AG04450 (cell line): ENCODE data around the gene EYA3. TPM values are rescaled to one million over a fixed set of nuclear protein-coding genes. Genes with fewer than 3 reads are reported as not detected.

Source experiments
- CTCF ChIA-PET: fragments of 300-600, 350-600 bp; formaldehyde crosslinking; extraction: SDS; loops from one replicate; lab custom pipeline; 2022; ENCODE audit warnings: antibody characterized with exemption, inconsistent platforms; lab: Charles Lee
- POLR2A ChIA-PET: fragments of 350-600 bp; formaldehyde crosslinking; extraction: SDS; loops from one replicate; lab custom pipeline; 2021; ENCODE audit warnings: antibody characterized with exemption, inconsistent platforms; lab: Yijun Ruan, JAX
- DNase-seq: peaks from one replicate; pipeline ENCODE4 v3.0.0-alpha.2; 2011; ENCODE audit warnings: low read depth, low spot score
- H3K27ac ChIP-seq: one replicate; pipeline ENCODE4 v1.5.1; 2012; ENCODE audit warnings: low read depth, low read length, control low read depth
- H3K27me3 ChIP-seq: one replicate; pipeline ENCODE4 v1.6.0; 2012; ENCODE audit warnings: low read length; ENCODE audit not compliant: control insufficient read depth, insufficient read depth
- H3K4me3 ChIP-seq: 2 replicates; pipeline ENCODE4 v1.5.1; 2011; ENCODE audit warnings: mild to moderate bottlenecking, low read depth, low read length, control low read depth
- H3K9me3 ChIP-seq: 2 replicates; pipeline ENCODE4 v1.5.1; 2012; ENCODE audit warnings: low read length; ENCODE audit not compliant: control insufficient read depth, insufficient read depth
- polyA plus RNA-seq: library from polyadenylated mRNA; depleted of rRNA; stranded (reverse); fragments of >200 nt; gene quantifications from 2 replicates; pipeline ENCODE4 v1.2.3, GENCODE V29; 2011
- TF ChIP-seq, protein P1 (sequence below): IDR thresholded peaks from 2 replicates; pipeline ENCODE4 v1.5.1; 2011; ENCODE audit warnings: low read depth, low read length, control low read depth, inconsistent platforms

EYA3 gene
- polyA plus RNA-seq, 1 experiment, result 17.0 TPM

DNA sequence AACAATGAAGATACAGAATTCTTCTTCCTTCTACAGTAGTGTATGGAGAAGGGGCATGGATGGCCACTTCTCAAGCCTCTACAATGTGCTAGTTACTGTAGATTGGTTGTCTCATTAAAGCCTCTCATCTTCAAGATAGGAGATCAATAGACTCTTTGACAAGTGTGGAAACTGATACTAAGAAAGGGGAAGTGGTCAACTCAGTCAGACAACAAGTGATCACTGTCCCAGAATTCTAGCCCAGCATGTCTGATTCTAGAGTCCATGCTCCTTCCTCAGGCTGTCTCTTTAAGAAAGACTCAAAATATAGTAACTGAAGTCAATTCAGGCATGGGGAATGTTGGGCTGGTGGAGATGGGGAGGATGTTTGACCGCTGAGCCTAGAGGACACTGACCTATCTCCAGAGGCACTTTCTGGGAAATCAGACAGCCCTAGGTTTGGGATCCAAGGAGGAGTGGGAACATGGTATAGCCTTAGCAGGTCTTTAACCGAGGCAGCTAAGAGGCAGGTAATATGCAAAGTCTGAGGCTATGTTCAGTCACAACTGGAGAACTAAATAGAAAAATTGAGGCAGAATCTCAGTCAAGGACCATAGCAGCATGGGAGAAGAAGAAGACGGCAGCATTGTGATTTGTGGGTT lies 39.3 kb upstream of the EYA3 start:
- TF ChIP-seq, protein P1, sequence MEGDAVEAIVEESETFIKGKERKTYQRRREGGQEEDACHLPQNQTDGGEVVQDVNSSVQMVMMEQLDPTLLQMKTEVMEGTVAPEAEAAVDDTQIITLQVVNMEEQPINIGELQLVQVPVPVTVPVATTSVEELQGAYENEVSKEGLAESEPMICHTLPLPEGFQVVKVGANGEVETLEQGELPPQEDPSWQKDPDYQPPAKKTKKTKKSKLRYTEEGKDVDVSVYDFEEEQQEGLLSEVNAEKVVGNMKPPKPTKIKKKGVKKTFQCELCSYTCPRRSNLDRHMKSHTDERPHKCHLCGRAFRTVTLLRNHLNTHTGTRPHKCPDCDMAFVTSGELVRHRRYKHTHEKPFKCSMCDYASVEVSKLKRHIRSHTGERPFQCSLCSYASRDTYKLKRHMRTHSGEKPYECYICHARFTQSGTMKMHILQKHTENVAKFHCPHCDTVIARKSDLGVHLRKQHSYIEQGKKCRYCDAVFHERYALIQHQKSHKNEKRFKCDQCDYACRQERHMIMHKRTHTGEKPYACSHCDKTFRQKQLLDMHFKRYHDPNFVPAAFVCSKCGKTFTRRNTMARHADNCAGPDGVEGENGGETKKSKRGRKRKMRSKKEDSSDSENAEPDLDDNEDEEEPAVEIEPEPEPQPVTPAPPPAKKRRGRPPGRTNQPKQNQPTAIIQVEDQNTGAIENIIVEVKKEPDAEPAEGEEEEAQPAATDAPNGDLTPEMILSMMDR, result no peak
- ChIA-PET POLR2A (no interaction called here), CTCF (no interaction called here)
- Histone ChIP-seq H3K27me3 (no peaks in the 10 kb centered on the region), H3K4me3 (no peak overlapping the region), H3K9me3 (no peaks in the 10 kb centered on the region), H3K27ac (no peak overlapping the region)
- no peak for DNase-seq

GRCh38 chr1:28126783-28127490 lies 38.5 kb upstream of the EYA3 start:
- ChIA-PET CTCF (interaction anchor here (1.1 kb wide), 1 partner anchor 82 kb away, joined by 3 read pairs; no protein-coding TSS in a partner anchor), POLR2A (no interaction called here)
- no peak overlapping the region for H3K4me3 ChIP-seq
- TF ChIP-seq, protein P1, result no peak
- H3K27ac ChIP-seq, result no peak overlapping the region
- DNase-seq, result no peak
- no peaks in the 10 kb centered on the region for H3K9me3 ChIP-seq
- no peaks in the 10 kb centered on the region for H3K27me3 ChIP-seq

DNA sequence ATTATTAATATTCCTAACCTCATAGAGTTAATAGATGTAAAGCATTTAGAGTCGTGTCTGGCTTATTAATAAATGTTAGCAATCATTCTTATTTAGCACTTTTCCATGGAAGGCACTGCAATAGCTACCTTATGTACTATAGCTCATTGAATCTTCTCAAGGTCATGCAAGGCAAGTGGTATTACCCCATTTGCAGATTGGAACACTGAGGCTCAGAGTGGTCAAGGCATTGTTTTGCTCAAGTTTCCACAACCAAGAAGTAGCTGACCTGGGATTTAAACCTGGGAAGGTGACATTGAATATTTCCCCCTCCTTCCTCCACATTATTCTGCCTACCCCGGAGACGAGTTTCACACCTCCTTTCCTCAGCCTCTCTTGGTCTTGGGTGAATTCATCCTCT lies 37.8 kb upstream of the EYA3 start:
- POLR2A ChIA-PET, result no interaction called here
- TF ChIP-seq, protein P1, result no peak
- CTCF ChIA-PET, result interaction anchor here (1.1 kb wide), 1 partner anchor 82 kb away, joined by 3 read pairs; no protein-coding TSS in a partner anchor

DNA sequence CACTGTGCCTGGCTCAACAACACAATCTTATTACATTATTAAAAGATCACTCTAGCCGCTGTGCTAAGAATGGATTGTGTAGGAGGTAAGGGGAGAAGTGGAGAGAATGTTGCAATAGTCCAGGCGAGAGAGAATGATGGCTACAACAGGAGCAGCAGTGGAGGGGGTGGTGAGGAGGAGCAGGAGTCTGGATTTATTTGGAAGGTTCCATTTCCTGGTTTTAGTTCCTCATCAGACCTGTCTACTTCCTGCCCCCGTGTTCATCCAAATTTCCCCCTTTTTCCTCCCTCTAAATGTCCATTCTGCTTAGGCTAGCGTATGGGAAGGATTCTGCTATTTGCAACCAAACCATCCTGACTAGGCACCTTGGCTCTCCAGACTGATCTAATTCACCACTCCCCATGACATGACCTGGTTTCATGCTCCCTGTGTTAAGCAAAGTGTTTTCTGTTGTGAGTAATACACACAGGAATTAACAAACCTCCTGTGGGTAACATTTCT lies 35.1 kb upstream of the EYA3 start:
- TF ChIP-seq, protein P1, result no peak
- no peak for DNase-seq
- Histone ChIP-seq H3K9me3 (no peaks in the 10 kb centered on the region; the same call in 1 of the 2 replicates), H3K27ac (peak overlapping the region; percentile 21), H3K4me3 (no peak overlapping the region), H3K27me3 (no peaks in the 10 kb centered on the region)
- ChIA-PET CTCF (no interaction called here), POLR2A (no interaction called here)

More for the DNA sequence above, 37.8 kb upstream of the EYA3 start:
- no peak for DNase-seq
- Histone ChIP-seq H3K4me3 (no peak overlapping the region), H3K27me3 (no peaks in the 10 kb centered on the region), H3K27ac (no peak overlapping the region), H3K9me3 (no peaks in the 10 kb centered on the region; the same call in 1 of the 2 replicates)

DNA sequence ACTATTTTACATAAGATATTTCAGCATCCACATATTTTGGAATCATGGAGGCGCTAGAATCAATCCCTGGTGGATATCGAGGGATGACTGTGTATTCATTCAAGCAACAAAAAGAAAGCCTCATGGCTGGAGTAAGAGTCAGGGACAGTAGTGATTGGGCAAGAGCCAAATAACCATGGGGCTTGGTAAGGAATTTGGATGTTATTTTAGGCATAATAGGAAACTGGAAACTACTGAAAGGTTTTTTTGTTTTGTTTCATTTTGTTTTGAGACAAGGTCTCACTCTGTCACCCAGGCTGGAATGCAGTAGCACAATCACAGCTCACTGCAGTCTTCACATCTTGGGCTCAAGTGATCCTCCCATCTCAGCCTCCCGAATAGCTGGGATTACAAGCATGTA lies 33.8 kb upstream of the EYA3 start:
- TF ChIP-seq, protein P1, result no peak
- POLR2A ChIA-PET, result interaction anchor here (0.7 kb wide), 1 partner anchor 39 kb away, joined by 7 read pairs; no protein-coding TSS in a partner anchor
- CTCF ChIA-PET, result no interaction called here
- no peaks in the 10 kb centered on the region for H3K27me3 ChIP-seq
- H3K9me3 ChIP-seq, result no peaks in the 10 kb centered on the region; the same call in 1 of the 2 replicates
- no peak for DNase-seq
- no peak overlapping the region for H3K4me3 ChIP-seq
- H3K27ac ChIP-seq, result no peak overlapping the region
